Pulmonary artery endothelial cell (primary cell): Measurements from ENCODE around the gene CITED1. TPM values are rescaled to one million over a fixed set of nuclear protein-coding genes. Genes with fewer than 3 reads are reported as not detected.

Experiments used
- DNase-seq: peaks from one replicate; pipeline ENCODE4 v3.0.0-alpha.2; 2011; ENCODE audit warnings: low read depth, low spot score
- total RNA-seq: library from RNA; depleted of rRNA; stranded (reverse); fragments of >200 nt; gene quantifications from 2 replicates; pipeline ENCODE4 v1.2.3, GENCODE V29; 2014

The CITED1 gene
- total RNA-seq, 1 donor from 2014 or later: 0.13 TPM

- DNase-seq: no peak
These were observed 3.0 kb upstream of the CITED1 start for GRCh38 chrX:72308566-72309296.

- DNase-seq: no peak
These were observed 2.5 kb upstream of the CITED1 start for GRCh38 chrX:72308209-72308565.

DNA sequence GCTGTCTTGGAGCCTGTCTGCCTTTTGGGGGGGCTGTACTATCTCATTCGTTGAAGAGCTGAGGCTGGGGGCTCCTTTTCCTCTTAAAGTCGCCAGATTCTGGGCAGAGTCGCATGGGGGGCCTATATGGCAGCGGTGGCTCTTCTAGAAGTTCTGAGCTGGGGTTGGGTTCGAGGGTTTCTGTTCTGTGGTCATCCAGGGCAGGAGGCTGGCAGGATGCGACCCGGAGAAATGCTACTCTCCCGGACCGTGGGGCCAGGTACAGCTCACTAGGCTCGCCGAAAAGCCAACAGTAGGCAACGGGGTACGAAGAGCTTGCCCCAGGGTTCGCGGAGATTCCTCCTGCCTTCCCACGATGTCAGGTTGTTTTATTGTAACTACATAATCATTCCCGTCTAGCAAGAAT is 1.9 kb upstream of the CITED1 start:
- no peak for DNase-seq

DNA sequence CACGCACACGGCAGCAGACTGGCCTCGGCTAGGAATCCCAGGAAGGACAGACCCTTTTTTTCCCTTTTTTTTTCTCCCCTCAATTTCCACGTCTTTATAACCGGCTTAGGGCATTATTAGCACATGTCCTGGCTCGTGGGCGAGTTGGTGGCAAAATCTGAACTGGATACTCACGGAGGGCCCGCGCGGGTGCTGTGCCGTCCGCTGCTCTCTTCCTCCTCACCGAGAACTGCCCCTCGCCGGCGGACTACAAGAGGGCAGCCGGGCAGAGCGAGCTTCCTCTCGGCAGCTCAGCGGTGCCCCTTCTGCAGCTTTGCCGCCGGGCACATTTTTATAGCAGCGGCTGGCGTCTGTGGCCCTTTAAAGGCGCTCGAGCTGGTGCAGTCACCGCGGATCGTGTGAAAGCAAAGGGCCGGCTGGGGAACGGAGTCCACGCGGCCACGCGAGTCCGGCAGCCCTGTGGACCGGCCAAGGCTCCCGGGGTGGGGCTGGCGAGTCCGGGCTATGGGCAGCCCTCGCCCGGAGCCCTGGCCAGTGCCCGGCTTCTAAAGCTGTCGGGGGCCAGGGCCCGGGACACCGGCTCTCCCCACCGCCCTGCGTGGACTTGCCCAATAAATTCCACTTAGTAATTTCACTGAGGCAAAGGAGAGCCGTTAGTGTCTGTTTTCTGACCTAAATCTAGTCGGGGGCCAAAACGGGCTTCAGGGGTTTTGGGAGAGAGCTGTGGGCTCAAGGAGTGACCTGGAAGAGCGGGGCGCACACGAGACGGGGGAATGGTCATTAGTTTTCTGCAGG is 1.3 kb upstream of the CITED1 start:
- peak; percentile 20 for DNase-seq

DNA sequence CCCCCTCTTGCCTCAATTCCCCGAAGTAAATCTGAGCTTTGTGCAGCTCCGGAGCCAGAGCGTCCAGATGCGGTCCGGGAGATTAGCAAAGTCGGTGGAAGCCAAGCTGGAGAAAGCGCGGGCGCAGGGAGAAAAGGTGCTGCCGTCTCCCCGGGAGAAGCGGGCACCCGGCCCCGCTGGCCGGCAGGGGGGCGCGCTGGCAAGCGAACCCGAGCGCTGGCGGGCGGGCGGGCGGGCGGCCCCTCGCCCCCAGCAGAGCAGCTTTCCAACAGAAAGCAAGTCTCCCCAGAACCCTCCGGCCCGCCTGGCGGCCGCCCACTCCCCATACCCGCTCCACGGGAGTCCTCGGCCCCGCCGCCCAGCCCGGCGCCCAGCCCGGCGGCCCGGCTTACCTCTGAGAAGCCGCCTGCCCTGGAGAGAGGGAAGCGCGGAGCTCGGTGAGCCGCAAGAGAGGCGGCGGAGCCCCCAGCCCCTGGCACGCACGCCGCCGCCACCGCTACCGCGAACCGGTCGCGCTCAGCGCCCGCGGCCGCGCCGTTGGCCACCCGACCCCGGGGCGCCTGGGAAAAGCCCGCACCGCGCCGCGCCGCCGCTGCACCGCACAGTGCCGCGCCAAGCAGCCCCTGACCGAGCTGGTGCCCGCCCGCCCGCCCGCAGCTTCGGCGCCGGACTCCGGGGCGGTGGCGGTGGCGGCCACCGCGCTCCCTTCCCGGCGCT is 529 bp upstream of the CITED1 start:
- DNase-seq: no peak

DNA sequence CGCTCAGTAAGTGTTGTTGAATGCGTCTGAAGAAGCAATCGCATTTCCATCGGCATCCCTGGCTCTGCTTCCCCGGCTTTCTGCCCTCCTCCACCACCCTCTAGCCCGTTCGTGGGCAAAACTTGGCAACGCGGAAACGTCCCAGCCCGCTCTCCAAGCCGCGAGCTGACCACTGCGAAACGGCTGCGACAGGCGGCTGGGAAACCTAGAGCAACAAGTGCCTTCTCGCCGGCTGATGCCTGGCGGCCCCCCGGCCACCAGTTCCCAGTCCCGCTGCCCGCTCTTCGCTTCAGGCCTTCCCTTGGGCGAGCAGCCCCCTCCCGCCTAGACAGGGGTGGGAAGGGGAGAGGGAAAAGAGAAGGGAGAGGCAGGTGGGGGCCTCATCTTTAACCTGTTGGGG is 837 bp downstream of the CITED1 start:
- DNase-seq: no peak

DNA sequence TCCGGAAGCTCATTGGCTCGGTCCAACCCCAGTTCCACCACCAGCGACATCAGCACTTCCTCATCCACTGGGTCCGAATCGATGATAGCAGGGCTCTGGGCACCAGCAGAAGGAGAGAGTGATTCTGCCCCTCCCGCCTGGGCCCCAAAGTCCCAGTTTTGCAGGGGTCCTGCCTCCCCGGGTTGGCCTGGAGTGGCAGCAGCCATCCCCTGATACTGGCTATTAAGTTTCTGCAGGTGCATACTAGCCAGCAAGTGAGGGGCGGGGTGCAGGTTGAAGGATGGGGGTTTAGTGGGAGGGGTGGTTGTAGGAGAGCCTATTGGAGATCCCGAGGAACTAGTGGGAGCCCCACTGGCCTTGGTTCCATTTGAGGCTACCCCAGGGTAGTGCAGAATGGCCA is 3.9 kb downstream of the CITED1 start:
- DNase-seq: no peak

GRCh38 chrX:72299891-72300630 is 5.7 kb downstream of the CITED1 start:
- DNase-seq: no peak

- DNase-seq: no peak
These were observed 7.6 kb downstream of the CITED1 start for GRCh38 chrX:72297953-72298730.

DNA sequence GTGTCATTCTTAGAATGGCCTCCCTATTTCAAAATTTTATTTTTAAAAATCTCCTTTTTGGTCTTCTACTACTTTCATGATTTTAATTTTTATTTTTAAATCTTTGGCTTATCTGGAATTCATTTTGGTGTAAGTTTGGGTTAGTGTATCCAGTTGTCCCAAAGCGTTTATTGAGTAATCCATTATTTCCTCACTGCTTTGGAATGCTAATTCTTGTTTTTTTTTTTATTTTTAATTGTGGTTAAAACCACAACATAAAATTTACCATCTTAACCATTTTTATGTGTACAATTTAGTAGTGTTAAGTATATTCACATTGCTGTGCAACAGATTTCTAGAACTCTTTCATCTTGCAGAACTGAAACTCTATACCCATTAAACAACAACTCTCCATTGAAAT is 8.7 kb downstream of the CITED1 start:
- no peak for DNase-seq

- no peak for DNase-seq
These were observed 10.0 kb downstream of the CITED1 start for GRCh38 chrX:72295745-72296144.

- no peak for DNase-seq
These were observed 11.2 kb downstream of the CITED1 start for GRCh38 chrX:72294497-72294896.

DNA sequence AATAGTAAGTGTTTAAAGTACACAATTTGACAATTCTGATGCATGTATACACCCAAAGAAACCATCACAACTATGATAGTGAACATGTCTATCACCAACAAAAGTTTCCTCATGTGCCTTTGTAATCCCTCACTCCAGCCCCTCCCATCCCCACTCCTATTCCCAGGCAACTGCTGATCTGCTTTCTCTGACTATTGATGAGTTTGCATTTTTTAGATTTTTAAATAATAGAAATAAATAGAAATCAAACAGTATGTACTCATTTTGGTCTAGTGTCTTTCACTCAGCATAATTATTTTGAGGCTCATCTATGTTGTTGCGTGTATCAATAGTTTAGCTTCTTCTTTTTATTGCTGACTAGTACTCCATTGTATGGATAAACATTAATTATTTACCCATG is 23.4 kb downstream of the CITED1 start:
- no peak for DNase-seq

GRCh38 chrX:72280321-72280845 is 25.3 kb downstream of the CITED1 start:
- DNase-seq: no peak

GRCh38 chrX:72276478-72276953 is 29.2 kb downstream of the CITED1 start:
- DNase-seq: no peak

DNA sequence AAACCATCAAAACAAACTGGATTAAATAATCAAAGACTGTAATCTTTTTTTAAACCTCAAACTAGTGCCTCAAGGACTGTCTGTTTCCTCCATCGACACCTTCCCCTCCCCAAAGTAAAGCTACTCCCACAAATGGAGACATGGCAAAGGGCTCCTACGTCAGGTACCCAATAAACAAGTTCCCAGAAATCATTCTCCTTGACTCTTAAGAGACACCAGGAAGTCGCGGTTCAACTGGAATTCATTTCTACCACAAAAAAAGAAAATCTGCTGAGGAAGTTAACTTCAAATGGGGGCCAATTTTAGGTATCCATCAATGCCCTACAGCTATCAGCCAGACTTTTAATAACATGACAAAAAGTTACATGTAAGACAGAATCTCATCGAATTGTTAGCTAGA is 31.2 kb downstream of the CITED1 start:
- no peak for DNase-seq

GRCh38 chrX:72273718-72274117 is 32.0 kb downstream of the CITED1 start:
- DNase-seq: no peak

DNA sequence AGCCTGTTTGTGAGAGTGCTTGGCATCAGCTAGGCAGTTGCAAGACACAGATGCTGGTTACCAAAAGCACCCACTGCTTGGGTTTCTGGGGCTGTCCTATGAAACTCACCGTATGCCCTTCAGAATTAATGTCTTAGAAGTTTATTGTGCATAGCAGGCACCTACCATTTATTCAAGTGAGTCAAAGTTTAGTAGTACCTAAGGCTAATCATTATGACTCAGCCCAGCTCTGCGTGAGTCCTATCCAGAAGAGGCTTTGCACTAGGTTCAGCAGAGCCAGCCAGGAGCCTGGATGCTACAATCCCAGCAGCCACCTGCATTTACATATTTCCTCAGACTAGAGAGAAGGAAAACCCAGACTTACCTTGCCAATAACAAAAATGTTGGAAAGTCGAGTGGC is 32.8 kb downstream of the CITED1 start:
- no peak for DNase-seq

DNA sequence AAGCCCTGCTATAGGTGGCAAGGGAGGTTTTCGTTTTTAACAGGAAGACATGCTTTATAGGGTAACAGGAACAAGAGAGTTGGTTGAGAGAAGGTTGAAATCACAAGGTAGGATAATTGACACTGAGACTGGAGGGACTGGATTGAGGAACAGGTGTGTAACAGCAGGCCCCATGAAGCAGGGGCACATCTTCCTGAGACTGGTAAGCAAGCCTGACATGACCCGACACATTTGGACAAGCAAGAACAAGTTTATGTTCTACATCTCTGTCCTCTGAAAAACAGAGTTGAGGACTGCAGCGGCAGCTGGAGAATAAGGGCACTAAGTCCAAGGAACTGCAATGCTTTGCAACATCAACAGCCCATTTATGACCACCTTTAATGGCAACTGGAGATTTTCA is 33.9 kb downstream of the CITED1 start:
- no peak for DNase-seq

DNA sequence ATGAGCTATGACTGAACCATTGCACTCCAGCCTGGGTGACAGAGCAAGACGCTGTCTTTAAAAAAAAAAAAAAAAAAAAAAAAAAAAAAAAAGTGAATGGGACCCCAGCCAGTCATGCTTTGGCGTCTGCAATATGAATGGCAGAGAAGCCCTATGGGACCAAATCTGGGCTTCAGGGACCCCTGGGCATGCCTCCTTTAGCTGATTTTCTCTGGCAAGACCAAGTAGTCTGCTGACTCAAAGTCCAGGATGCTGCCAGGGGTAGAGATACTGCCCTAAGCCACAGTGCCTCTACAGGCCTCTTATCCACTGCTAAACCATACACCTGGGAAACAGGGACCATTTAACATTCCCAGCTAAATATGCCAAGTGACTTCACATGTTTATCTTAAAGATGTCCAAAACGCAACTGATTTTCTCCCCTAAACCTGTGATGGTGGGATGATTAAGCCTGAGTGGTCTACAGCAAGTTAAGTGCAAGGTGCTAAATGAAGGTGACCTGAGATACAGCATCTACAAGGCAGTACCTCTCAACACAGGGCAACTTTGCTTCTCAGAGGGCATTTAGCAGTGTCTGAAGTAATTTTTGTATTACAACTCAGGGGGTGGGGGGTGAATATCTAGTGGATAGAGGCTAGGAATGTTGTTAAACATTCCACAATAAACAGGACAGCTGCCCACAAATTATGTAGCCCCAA is 34.5 kb downstream of the CITED1 start:
- DNase-seq: no peak
